ENCODE data around the gene TRIM36. TPM values are rescaled to one million over a fixed set of nuclear protein-coding genes. Genes with fewer than 3 reads are reported as not detected.

TRIM36 gene
- under 1 TPM; 0.37 to 0.57 TPM for total RNA-seq
- long read RNA-seq, donor 1 = 0 reads
- long read RNA-seq, donor 2 = 0 reads

GRCh38 chr5:115169487-115170133 is at the start of gene TRIM36:
Gene TRIM36, minus strand, starts transcription at chr5:115169908. Its CDS starts 274 bp downstream, at chr5:115169634.
- intact Hi-C loops (cut with DNase I) = no loop called here
- peak; percentile 97 for DNase-seq (ENCODE audit: low spot score)

- no peak for DNase-seq (ENCODE audit: low spot score)
- intact Hi-C loops (cut with DNase I) = no loop called here
These were observed 44.8 kb upstream of the TRIM36 start for GRCh38 chr5:115214541-115214940.

GRCh38 chr5:115209279-115209678 is 39.6 kb upstream of the TRIM36 start:
- no peak for DNase-seq (ENCODE audit: low spot score)
- intact Hi-C loops (cut with DNase I) = no loop called here

- no peak for DNase-seq (ENCODE audit: low spot score)
- intact Hi-C loops (cut with DNase I) = no loop called here
These were observed 33.2 kb upstream of the TRIM36 start for GRCh38 chr5:115202952-115203351.

GRCh38 chr5:115196161-115196560 is 26.5 kb upstream of the TRIM36 start:
- no peak for DNase-seq (ENCODE audit: low spot score)
- intact Hi-C loops (cut with DNase I) = no loop called here

GRCh38 chr5:115194676-115195075 is 25.0 kb upstream of the TRIM36 start:
- no peak for DNase-seq (ENCODE audit: low spot score)
- intact Hi-C loops (cut with DNase I) = no loop called here

- intact Hi-C loops (cut with DNase I) = no loop called here
- DNase-seq (ENCODE audit: low spot score) = no peak
These were observed 23.6 kb upstream of the TRIM36 start for GRCh38 chr5:115193295-115193694.

- intact Hi-C loops (cut with DNase I) = no loop called here
- DNase-seq (ENCODE audit: low spot score) = no peak
These were observed 22.4 kb upstream of the TRIM36 start for GRCh38 chr5:115192098-115192497.

- intact Hi-C loops (cut with DNase I) = no loop called here
- no peak for DNase-seq (ENCODE audit: low spot score)
These were observed 21.8 kb upstream of the TRIM36 start for GRCh38 chr5:115191474-115192031.

- no peak for DNase-seq (ENCODE audit: low spot score)
- intact Hi-C loops (cut with DNase I) = no loop called here
These were observed 20.7 kb upstream of the TRIM36 start for GRCh38 chr5:115190388-115190787.

GRCh38 chr5:115189866-115190265 is 20.2 kb upstream of the TRIM36 start:
- intact Hi-C loops (cut with DNase I) = no loop called here

GRCh38 chr5:115186794-115187193 is 17.1 kb upstream of the TRIM36 start:
- intact Hi-C loops (cut with DNase I) = no loop called here
- no peak for DNase-seq (ENCODE audit: low spot score)

More at GRCh38 chr5:115189866-115190265, 20.2 kb upstream of the TRIM36 start:
- DNase-seq (ENCODE audit: low spot score) = no peak

- intact Hi-C loops (cut with DNase I) = no loop called here
- DNase-seq (ENCODE audit: low spot score) = no peak
These were observed 15.1 kb upstream of the TRIM36 start for GRCh38 chr5:115184770-115185169.

GRCh38 chr5:115181757-115182156 is 12.0 kb upstream of the TRIM36 start:
- no peak for DNase-seq (ENCODE audit: low spot score)
- intact Hi-C loops (cut with DNase I) = no loop called here

- intact Hi-C loops (cut with DNase I) = no loop called here
These were observed 10.5 kb upstream of the TRIM36 start for GRCh38 chr5:115180165-115180709.

GRCh38 chr5:115179394-115180164 is 9.9 kb upstream of the TRIM36 start:
- no peak for DNase-seq (ENCODE audit: low spot score)
- intact Hi-C loops (cut with DNase I) = no loop called here

More at GRCh38 chr5:115180165-115180709, 10.5 kb upstream of the TRIM36 start:
- no peak for DNase-seq (ENCODE audit: low spot score)

GRCh38 chr5:115179030-115179393 is 9.3 kb upstream of the TRIM36 start:
- intact Hi-C loops (cut with DNase I) = no loop called here
- DNase-seq (ENCODE audit: low spot score) = no peak

- intact Hi-C loops (cut with DNase I) = no loop called here
- no peak for DNase-seq (ENCODE audit: low spot score)
These were observed 1.3 kb upstream of the TRIM36 start for GRCh38 chr5:115170929-115171510.

- intact Hi-C loops (cut with DNase I) = no loop called here
- peak; percentile 79 for DNase-seq (ENCODE audit: low spot score)
These were observed 623 bp upstream of the TRIM36 start for GRCh38 chr5:115170134-115170928.
